HG03469 (cell line): Measurements from ENCODE around the gene BACH2.

ENCODE experiments used
- ATAC-seq: cut with Tn5 transposase; IDR thresholded peaks from one replicate; pipeline ENCODE4 v1.9.1; 2021; ENCODE audit warnings: mild to moderate bottlenecking, moderate library complexity, moderate number of reproducible peaks; ENCODE audit not compliant: unreplicated experiment

Gene BACH2

GRCh38 chr6:90302320-90302719, 5.7 kb upstream of the BACH2 start:
- ATAC-seq = no peak

- ATAC-seq = no peak
Observed at GRCh38 chr6:90301816-90302215, 5.2 kb upstream of the BACH2 start.

DNA sequence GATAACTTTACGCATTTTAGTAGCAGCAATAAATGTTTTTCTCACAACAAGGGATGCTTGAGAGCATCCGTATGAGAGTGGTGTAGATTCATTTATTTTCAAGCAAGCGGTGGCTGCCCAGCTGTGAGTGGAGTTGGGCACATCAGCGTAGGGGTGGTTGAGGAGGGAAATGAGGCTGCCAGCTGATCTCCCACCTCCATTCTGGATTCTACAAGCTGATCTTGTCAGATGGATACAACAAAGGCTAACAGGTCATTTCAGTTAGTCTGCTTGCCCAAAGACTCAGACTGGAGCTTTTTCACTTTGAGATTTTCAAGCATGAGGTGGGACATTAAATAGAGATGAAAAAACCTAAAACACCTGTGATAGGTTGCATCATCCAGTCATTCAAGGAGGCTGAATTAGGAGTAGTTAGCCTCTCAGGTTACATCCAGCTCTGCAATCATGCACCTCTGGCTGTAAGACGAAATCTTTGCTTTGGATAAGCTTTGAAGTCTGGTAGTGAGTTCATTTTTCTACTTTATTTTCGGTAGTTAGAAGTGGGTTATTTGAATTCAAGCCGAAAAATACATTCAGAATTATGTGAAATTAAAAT, 1.9 kb upstream of the BACH2 start:
- no peak for ATAC-seq

- no peak for ATAC-seq
Observed at GRCh38 chr6:90297867-90298381, 1.3 kb upstream of the BACH2 start.

- ATAC-seq = no peak
Observed at GRCh38 chr6:90297115-90297866, 648 bp upstream of the BACH2 start.

DNA sequence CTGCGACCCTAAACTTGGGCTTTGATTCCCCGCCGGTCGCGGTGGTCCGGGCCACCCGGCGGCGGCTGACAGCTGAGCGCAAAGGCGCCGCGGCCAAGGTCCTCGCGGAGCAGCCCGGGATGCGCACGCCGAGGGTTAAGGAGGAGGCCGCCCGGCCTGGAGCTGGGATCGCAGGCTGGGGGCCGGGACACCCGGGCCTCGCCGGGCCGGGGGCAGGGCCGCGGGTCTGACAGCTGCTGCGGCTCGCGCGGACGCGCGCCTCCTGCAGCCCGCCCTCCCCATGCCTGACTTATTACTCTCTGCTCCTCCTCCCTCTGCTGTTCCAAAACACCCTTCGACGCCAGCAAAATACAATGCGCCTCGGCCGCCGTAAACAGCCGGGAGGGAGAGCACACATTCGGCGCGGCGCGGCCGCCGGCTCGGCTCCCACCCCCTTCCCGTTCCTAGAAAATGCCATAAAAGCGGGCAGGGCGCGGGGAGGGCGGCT, 746 bp downstream of the BACH2 start:
- ATAC-seq = peak; percentile 31

- ATAC-seq = no peak
Observed at GRCh38 chr6:90294989-90295853, 1.4 kb downstream of the BACH2 start.

GRCh38 chr6:90294614-90294988, 2.0 kb downstream of the BACH2 start:
- ATAC-seq = no peak

- ATAC-seq = no peak
Observed at GRCh38 chr6:90294008-90294511, 2.6 kb downstream of the BACH2 start.

DNA sequence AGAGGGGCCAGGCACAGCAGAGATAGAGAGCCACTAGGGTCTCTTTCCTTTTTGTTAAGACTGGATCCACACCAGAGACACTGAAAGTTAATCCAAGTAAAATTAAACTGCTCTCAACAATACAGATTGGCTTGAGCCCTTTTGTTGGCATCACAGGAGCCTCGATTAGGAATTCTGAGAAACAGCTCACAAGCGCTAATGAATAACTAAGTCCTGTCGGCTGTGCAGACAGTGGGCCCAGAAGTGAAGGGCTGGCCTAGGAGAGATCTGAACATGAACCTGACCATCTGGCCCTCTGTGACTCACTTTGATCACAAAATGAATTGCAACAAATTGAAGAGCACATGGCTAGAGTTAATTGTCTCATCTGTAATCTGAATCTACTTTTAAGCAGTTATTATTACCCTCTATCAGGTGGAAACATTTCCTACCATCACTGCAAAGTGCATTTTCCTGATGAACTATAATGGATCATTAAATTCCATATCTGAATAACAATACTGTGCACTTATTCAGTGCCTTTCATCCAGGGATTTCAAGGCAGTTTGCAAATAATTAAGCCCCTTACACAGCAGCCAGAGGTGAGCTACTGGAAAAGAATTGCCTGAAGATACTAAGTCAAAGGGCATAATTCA, 3.2 kb downstream of the BACH2 start:
- ATAC-seq = no peak

GRCh38 chr6:90291565-90291964, 5.1 kb downstream of the BACH2 start:
- ATAC-seq = no peak

- no peak for ATAC-seq
Observed at GRCh38 chr6:90290811-90291420, 5.7 kb downstream of the BACH2 start.

DNA sequence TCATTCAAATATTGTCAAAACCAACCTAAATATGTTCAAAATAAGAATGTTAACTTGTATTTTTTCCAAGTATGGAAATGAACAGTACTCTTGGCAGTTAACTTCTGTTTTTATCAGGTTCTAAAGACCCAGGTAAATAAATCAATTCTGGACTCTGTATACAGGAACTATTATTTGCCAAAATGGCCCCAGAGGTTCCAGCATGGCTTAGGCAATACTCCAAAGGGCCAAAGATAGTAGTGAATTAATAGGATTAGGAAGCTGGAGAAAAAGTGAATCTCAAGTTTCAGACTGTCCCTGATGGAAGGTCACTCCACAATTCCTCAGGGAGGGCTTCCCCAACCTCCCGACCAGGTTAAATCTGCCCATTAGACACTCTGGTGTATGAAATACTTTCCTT, 6.7 kb downstream of the BACH2 start:
- no peak for ATAC-seq

GRCh38 chr6:90288404-90288803, 8.2 kb downstream of the BACH2 start:
- ATAC-seq = no peak

DNA sequence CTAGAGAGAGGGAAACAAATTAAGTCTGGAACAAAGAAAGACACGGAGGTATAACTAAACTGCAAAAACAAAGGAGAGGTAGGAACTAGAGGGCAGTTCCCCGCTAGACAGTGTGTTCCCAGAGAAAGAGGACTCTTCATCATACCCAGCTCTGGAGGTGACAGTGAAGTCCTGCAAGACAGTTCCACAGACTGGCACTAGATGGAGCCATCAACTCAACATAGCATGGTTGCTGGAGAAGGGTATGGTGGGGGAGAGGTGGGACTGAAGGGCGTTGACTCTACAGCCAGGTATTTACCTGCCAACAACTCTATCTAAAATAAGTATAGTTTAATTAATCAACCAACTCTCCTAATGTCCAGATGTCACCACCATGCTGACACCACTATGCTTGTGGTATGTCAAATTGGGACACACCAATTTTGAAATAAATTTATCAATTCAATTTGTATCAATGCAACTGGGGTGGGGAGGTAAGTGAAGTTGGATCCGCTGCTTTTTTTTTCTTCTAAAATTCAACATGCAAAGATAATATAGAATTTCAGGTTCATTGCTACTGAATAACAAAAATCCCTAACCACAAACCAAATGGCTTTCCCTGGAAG, 9.7 kb downstream of the BACH2 start:
- ATAC-seq = no peak

DNA sequence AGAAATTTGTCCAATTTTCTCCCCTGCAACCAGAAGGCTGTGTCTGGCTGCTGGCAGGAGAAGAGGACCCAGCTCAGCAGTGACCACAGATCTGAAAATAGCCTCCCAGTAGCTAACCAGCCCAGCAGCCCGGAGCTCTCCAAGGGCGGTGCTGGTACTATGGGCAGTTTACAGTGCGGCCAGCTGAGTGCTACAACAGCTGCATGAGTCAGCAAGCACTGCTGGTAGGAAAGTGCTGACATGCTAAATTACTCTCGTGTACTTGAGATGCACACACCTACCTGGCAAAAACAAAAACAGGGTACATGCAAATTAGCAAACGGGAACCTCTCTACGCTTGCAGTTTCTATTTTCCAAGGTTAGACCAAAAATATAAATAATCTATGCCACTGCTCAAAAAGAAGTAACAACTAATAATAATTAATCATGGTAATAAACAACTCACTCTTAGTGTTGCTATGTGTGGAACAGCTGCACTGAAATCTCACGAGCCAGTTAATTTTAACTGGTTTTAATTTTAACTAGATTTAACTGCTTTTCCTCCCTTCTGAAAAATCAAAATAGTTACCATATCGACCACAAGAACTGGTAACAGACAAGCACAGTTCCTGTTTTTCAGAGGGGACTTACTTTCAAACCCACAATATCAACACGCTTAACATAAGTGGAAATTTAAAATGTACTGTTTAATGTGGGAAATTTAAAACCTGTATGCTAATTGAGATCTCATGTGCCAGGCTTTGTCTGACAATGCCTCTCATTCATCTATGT, 10.8 kb downstream of the BACH2 start:
- ATAC-seq = peak; percentile 65

DNA sequence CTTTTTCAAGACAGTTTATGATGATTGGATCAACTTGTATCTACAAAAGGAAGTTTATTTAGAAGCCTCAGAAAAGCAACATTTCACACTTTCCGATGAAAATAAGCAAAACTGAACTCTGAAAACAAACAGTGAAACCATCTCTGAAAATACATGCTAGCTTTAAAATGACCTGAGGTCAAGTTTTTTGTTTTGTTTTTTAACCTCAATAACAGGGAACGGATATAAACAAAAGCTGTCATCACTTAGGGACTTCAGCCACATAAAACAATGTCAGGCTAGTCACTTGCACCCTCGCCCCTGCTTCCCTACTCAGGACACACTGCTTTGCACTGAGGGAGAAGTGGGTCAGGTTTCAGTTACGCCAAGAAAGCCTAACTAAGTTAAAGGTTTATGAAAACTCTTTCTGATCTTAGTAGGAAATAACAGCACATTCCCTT, 11.6 kb downstream of the BACH2 start:
- ATAC-seq = no peak

DNA sequence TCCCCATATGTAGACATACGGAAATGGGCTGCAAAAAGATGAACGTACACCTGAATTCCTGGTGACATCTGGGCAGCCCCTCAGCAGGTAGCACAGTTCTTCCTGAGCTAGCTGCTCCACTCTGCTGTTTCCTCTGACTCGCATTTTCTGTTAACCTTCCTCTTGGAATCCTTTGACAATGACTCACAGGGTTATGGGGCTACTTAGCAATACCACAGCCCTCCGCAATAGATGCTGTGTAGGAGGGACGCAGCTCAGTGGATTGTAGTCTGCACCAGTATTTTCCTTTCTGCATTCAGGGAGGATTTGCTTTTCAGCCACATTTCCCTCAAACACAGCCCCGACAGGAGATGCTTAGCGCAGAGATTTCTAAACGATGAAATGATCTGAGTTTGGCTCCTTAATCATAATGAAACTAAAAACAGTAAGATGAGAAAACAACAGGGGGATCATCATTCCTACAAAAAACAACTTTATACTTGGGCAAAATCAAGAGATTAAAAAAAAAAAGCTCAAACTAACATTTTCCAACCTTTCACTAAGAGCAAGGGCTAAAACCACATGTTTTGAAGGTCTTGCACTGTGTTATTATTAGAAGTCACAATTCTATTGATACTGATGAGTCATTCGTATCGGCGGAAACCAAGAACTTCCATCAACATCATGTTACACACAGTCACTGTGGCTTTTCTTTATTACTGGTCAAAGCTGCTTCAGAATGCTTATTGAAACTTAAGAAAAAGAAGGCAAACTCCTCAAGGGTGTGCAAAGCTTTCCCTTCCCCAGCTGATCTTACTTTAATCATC, 12.2 kb downstream of the BACH2 start:
- ATAC-seq = peak; percentile 76
